Smooth muscle cell (in vitro differentiated cells): ENCODE measurements around the gene ARL14. TPM values are rescaled to one million over a fixed set of nuclear protein-coding genes. Genes with fewer than 3 reads are reported as not detected.

Source experiments
- DNase-seq: peaks from one replicate; lab custom pipeline; 2025; ENCODE audit not compliant: unreplicated experiment; lab: John Stamatoyannopoulos, UW
- H2AFZ ChIP-seq: fragments of 200-600 bp; sonication (generic); 2 replicates; pipeline ENCODE4 v1.6.0; 2016; ENCODE audit warnings: antibody characterized with exemption, low read depth, mild to moderate bottlenecking
- H3F3A ChIP-seq: fragments of 200-600 bp; sonication (generic); 2 replicates; pipeline ENCODE4 v1.6.0; 2017; ENCODE audit warnings: antibody characterized with exemption, low read depth
- H3K27ac ChIP-seq: fragments of 200-600 bp; sonication (generic); 2 replicates; pipeline ENCODE4 v1.5.1; 2016; ENCODE audit warnings: low read depth, mild to moderate bottlenecking
- H3K27me3 ChIP-seq: fragments of 200-600 bp; sonication (generic); 2 replicates; pipeline ENCODE4 v1.6.1; 2016; ENCODE audit warnings: low read depth, mild to moderate bottlenecking
- H3K36me3 ChIP-seq: fragments of 200-600 bp; sonication (generic); 2 replicates; pipeline ENCODE4 v1.5.1; 2016; ENCODE audit warnings: low read depth
- H3K4me1 ChIP-seq: fragments of 200-600 bp; sonication (generic); 2 replicates; pipeline ENCODE4 v1.5.1; 2016; ENCODE audit warnings: low read depth
- H3K4me2 ChIP-seq: fragments of 200-600 bp; sonication (generic); 2 replicates; pipeline ENCODE4 v1.6.0; 2016; ENCODE audit warnings: mild to moderate bottlenecking
- H3K4me3 ChIP-seq: fragments of 200-600 bp; sonication (generic); 2 replicates; pipeline ENCODE4 v1.5.1; 2016; ENCODE audit warnings: mild to moderate bottlenecking
- H3K79me2 ChIP-seq: fragments of 200-600 bp; sonication (generic); 2 replicates; pipeline ENCODE4 v1.6.0; 2016; ENCODE audit warnings: low read depth, mild to moderate bottlenecking
- H3K9ac ChIP-seq: fragments of 200-600 bp; sonication (generic); 2 replicates; pipeline ENCODE4 v1.6.0; 2016; ENCODE audit warnings: low read depth
- H3K9me3 ChIP-seq: fragments of 200-600 bp; sonication (generic); replicated peaks from 2 replicates; pipeline ENCODE4 v1.5.1; 2016; ENCODE audit warnings: low read depth
- H4K20me1 ChIP-seq: fragments of 200-600 bp; sonication (generic); 2 replicates; pipeline ENCODE4 v1.6.0; 2016; ENCODE audit warnings: low read depth
- WGBS: methylation state at CpG from one replicate; pipeline ENCODE4 v1.1.7; 2016; ENCODE audit warnings: low lambda C conversion rate; 5-methylcytosine and 5-hydroxymethylcytosine counted together
- polyA plus RNA-seq: library from polyadenylated mRNA; unstranded; fragments of >200 nt; fragmentation: Nextera tagmentation; extraction: Ambion mirVana; gene quantifications from 2 replicates; pipeline ENCODE4 v1.2.1, GENCODE V29; 2016
- total RNA-seq: library from RNA; depleted of rRNA; stranded (reverse); fragments of >200 nt; gene quantifications from 2 replicates; pipeline ENCODE4 v1.2.3, GENCODE V29; 2014
- TF ChIP-seq, protein P1 (sequence below): fragments of 200-600 bp; sonication (generic); IDR thresholded peaks from 2 replicates; pipeline ENCODE4 v1.5.1; 2017; ENCODE audit warnings: borderline replicate concordance, mild to moderate bottlenecking, antibody characterized with exemption; ENCODE audit not compliant: insufficient read depth, poor library complexity, severe bottlenecking

The ARL14 gene
- total and polyA plus RNA-seq, 2 experiments from 2014 or later, result 1.1 TPM; not detected in 1

DNA sequence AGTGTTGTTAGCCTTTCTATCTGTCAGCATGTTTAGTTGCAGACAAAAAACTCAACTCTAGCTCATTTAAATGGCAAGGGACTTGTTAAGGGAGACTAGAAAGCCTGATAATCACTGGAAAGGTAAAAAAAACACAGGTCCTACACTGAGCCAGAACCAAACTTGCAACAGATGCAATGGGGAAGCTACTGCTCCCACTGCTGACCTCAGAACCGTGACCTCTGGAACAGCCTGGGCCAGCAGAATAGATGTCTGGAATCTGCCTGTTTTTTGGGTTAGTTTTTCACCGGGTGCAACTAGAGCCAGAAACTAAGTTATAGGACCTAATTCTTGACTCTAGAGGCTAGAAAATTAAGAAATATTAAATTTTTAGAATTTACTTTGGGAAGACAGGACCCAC, 32.5 kb upstream of the ARL14 start:
- no peak overlapping the region for H2AFZ ChIP-seq
- 78% methylated on average over 2 of the region's 2 CpGs for WGBS

DNA sequence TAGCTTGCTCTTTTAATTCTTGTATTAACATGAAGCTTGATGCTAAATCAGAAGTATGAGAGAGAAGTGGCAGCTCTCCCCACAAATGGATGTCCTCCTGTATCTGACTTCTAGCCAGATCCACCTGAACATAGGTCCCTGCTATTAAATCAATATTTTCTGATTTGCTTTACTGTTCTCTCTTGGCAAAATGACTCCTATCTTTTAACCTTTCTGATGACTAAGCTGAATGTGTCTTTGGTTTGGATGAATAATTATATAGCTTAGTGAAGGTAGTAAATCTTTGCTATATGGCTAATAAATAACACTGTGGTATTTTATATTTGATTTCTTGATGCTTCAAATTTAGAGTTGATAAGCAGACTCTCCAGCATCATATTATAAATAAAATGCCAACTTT, 28.3 kb upstream of the ARL14 start:
- H3K4me2 ChIP-seq, result no peak overlapping the region
- H4K20me1 ChIP-seq, result no peaks in the 10 kb centered on the region
- H2AFZ ChIP-seq, result no peak overlapping the region
- H3K27me3 ChIP-seq, result no peaks in the 10 kb centered on the region
- TF ChIP-seq, protein P1, sequence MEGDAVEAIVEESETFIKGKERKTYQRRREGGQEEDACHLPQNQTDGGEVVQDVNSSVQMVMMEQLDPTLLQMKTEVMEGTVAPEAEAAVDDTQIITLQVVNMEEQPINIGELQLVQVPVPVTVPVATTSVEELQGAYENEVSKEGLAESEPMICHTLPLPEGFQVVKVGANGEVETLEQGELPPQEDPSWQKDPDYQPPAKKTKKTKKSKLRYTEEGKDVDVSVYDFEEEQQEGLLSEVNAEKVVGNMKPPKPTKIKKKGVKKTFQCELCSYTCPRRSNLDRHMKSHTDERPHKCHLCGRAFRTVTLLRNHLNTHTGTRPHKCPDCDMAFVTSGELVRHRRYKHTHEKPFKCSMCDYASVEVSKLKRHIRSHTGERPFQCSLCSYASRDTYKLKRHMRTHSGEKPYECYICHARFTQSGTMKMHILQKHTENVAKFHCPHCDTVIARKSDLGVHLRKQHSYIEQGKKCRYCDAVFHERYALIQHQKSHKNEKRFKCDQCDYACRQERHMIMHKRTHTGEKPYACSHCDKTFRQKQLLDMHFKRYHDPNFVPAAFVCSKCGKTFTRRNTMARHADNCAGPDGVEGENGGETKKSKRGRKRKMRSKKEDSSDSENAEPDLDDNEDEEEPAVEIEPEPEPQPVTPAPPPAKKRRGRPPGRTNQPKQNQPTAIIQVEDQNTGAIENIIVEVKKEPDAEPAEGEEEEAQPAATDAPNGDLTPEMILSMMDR, result no peak
- H3K27ac ChIP-seq, result no peak overlapping the region
- H3K9me3 ChIP-seq, result no peaks in the 10 kb centered on the region
- H3K36me3 ChIP-seq, result no peaks in the 10 kb centered on the region
- no peak overlapping the region for H3K4me3 ChIP-seq
- no peaks in the 10 kb centered on the region for H3F3A ChIP-seq
- H3K4me1 ChIP-seq, result peaks cover 5% of the 10 kb centered on the region
- DNase-seq, result no peak
- no peaks in the 10 kb centered on the region for H3K79me2 ChIP-seq
- no peak overlapping the region for H3K9ac ChIP-seq

More for the DNA sequence above, 32.5 kb upstream of the ARL14 start:
- H3K79me2 ChIP-seq, result no peaks in the 10 kb centered on the region
- H4K20me1 ChIP-seq, result no peaks in the 10 kb centered on the region
- H3K27me3 ChIP-seq, result no peaks in the 10 kb centered on the region
- TF ChIP-seq, protein P1, result no peak
- no peak overlapping the region for H3K4me3 ChIP-seq
- H3K4me2 ChIP-seq, result no peak overlapping the region
- H3F3A ChIP-seq, result no peaks in the 10 kb centered on the region
- H3K9ac ChIP-seq, result no peak overlapping the region
- no peak overlapping the region for H3K27ac ChIP-seq
- DNase-seq, result no peak
- no peaks in the 10 kb centered on the region for H3K36me3 ChIP-seq
- H3K4me1 ChIP-seq, result peaks cover 5% of the 10 kb centered on the region
- no peaks in the 10 kb centered on the region for H3K9me3 ChIP-seq

DNA sequence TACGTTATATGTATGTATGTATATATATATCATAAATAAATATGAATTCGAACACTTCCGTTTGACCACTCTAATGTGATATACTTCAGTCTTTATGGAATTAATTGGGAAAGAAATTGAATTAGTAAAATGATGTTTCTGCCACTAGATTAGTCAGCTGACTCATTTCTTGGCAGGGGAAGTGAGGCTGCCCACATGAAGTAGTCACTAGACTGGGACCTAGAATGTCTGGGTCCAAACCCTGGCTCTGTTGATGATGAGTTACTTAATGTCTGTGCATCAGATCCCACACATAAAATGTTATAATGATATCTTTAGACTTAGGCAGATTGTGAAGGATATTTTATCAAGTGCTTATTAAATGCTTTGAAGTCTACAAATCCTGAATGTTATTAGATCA, 27.4 kb upstream of the ARL14 start:
- no peaks in the 10 kb centered on the region for H3K27me3 ChIP-seq
- no peaks in the 10 kb centered on the region for H3K36me3 ChIP-seq
- TF ChIP-seq, protein P1, result no peak
- no peaks in the 10 kb centered on the region for H3K79me2 ChIP-seq
- H4K20me1 ChIP-seq, result no peaks in the 10 kb centered on the region
- no peak overlapping the region for H2AFZ ChIP-seq
- H3K27ac ChIP-seq, result no peak overlapping the region
- WGBS, result 91% methylated on average over 3 of the region's 3 CpGs
- H3F3A ChIP-seq, result no peaks in the 10 kb centered on the region
- DNase-seq, result no peak
- H3K9ac ChIP-seq, result no peak overlapping the region
- no peak overlapping the region for H3K4me2 ChIP-seq
- no peaks in the 10 kb centered on the region for H3K9me3 ChIP-seq
- H3K4me3 ChIP-seq, result no peak overlapping the region
- peaks cover under 1% of the 10 kb centered on the region for H3K4me1 ChIP-seq

DNA sequence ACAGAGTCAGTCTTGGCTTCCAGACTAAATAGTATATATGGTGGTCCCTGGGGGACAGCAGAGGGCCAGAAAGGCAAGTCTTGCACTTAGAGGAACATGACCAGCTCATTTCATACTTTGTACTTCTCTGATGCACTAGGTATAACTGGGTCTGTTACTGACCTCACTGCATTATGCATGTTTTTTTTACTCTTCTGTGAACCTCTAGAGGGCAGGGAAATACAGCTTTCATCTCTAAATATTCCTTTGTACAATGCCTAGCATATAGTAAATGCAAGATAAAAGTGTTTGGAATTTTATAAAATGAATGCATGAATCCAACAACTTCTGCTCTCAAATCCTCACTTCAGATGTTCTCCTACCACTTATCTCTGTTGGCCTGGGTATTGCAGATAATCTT, 23.4 kb upstream of the ARL14 start:
- TF ChIP-seq, protein P1, result no peak
- H3K4me1 ChIP-seq, result no peaks in the 10 kb centered on the region
- H3K27me3 ChIP-seq, result no peaks in the 10 kb centered on the region
- DNase-seq, result no peak
- H2AFZ ChIP-seq, result no peak overlapping the region
- no peaks in the 10 kb centered on the region for H3K79me2 ChIP-seq
- H4K20me1 ChIP-seq, result no peaks in the 10 kb centered on the region
- no peak overlapping the region for H3K4me3 ChIP-seq
- H3K4me2 ChIP-seq, result no peak overlapping the region
- H3K9me3 ChIP-seq, result no peaks in the 10 kb centered on the region
- H3K9ac ChIP-seq, result no peak overlapping the region
- H3K27ac ChIP-seq, result no peak overlapping the region
- no peaks in the 10 kb centered on the region for H3K36me3 ChIP-seq
- no peaks in the 10 kb centered on the region for H3F3A ChIP-seq
